22Rv1 (cell line): ENCODE results near the gene UIMC1.

ENCODE experiments used
- ZFX ChIP-seq: fragments of 450-650 bp; IDR thresholded peaks from 2 replicates; pipeline ENCODE4 v1.6.1; 2017; ENCODE audit warnings: antibody characterized with exemption, borderline replicate concordance
- TF ChIP-seq, protein P1 (sequence below): fragments of 450-650 bp; IDR thresholded peaks from 2 replicates; pipeline ENCODE4 v1.5.1; 2017; ENCODE audit warnings: mild to moderate bottlenecking

DNA sequence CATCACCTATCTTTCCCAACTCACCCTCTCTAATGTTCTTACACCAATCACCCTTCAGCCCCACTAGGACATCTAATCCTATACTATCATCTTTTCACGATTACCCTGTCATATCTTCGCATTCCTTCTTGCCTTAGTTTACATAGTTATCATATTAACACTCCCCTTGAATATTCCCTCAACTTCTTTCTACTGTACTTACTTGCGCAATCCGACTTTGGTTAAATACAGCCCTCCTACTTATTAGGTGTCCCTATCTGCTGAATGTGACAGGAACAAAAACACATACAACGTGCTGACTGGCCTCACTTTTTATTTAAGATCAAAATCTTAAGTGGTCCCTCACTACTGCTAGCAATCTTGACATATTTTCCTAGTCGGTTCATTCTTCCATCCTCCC is 88.0 kb downstream of the UIMC1 start:
- TF ChIP-seq, protein P1, sequence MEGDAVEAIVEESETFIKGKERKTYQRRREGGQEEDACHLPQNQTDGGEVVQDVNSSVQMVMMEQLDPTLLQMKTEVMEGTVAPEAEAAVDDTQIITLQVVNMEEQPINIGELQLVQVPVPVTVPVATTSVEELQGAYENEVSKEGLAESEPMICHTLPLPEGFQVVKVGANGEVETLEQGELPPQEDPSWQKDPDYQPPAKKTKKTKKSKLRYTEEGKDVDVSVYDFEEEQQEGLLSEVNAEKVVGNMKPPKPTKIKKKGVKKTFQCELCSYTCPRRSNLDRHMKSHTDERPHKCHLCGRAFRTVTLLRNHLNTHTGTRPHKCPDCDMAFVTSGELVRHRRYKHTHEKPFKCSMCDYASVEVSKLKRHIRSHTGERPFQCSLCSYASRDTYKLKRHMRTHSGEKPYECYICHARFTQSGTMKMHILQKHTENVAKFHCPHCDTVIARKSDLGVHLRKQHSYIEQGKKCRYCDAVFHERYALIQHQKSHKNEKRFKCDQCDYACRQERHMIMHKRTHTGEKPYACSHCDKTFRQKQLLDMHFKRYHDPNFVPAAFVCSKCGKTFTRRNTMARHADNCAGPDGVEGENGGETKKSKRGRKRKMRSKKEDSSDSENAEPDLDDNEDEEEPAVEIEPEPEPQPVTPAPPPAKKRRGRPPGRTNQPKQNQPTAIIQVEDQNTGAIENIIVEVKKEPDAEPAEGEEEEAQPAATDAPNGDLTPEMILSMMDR: no peak
- TF ChIP-seq ZFX: no peak
